Measurements from ENCODE around the gene SCAANT1. TPM values are rescaled to one million over a fixed set of nuclear protein-coding genes. Genes with fewer than 3 reads are reported as not detected.

The SCAANT1 gene
- total and polyA plus RNA-seq, 2 donors (not counting 1 experiment from before 2014, with no cell fraction given): 1.7 TPM; not detected in 1

- no CpG with 5 or more reads among the region's 3 CpGs for WGBS (ENCODE audit: insufficient coverage)
- H3K27me3 ChIP-seq (replicated peaks in 1 of 4; ENCODE audit: control extremely low read depth in 1 of 4, control insufficient read depth in 3 of 4, insufficient read depth in 4 of 4, low read length in 3 of 4): no peaks in the 10 kb centered on the region
- intact Hi-C loops (cut with micrococcal nuclease): no loop called here
- no peak overlapping the region for H3K27ac Mint-ChIP-seq
- ATAC-seq (ENCODE audit: low read depth): no peak
- H3K4me1 ChIP-seq (ENCODE audit: control insufficient read depth in 2 of 2, insufficient read depth in 2 of 2, low read length in 2 of 2): peaks cover 7 to 9% of the 10 kb centered on the region in 2 donors
- H3K36me3 ChIP-seq (replicated peaks in 1 of 2; ENCODE audit: control extremely low read depth in 1 of 2, control insufficient read depth in 1 of 2, extremely low read depth in 1 of 2, insufficient read depth in 2 of 2, low read length in 1 of 2): peaks cover 5 to 17% of the 10 kb centered on the region in 2 experiments
- H3K27ac ChIP-seq (ENCODE audit: low read length in 2 of 2): no peak overlapping the region
- peaks cover 40% of the 10 kb centered on the region for H3K79me2 ChIP-seq (ENCODE audit: control insufficient read depth, insufficient read depth, low read length)
- H3K9me3 Mint-ChIP-seq (ENCODE audit: insufficient read depth): no peaks in the 10 kb centered on the region
- H3K4me2 ChIP-seq (replicated peaks; ENCODE audit: low read depth, low read length, poor library complexity, severe bottlenecking): no peak overlapping the region
- H3K9ac ChIP-seq (ENCODE audit: low read length): no peak overlapping the region
- no peak for DNase-seq
- H3K4me1 Mint-ChIP-seq: peaks cover 43% of the 10 kb centered on the region
- H2AFZ ChIP-seq (ENCODE audit: insufficient read depth, low read depth, low read length, poor library complexity, severe bottlenecking): no peak overlapping the region
- no peaks in the 10 kb centered on the region for H3K9me3 ChIP-seq (ENCODE audit: control extremely low read depth in 1 of 3, control insufficient read depth in 2 of 3, insufficient read depth in 1 of 3, low read length in 2 of 3)
- TF ChIP-seq CTCF (IDR thresholded peaks at IDR 0.05) (no peak), EZH2 (IDR thresholded peaks at IDR 0.05; ENCODE audit: borderline replicate concordance, insufficient read depth, low read depth, low read length, poor library complexity, severe bottlenecking) (no peak)
- H3K4me3 Mint-ChIP-seq: no peak overlapping the region
- POLR2A ChIA-PET: no interaction called here
- no peaks in the 10 kb centered on the region for H4K20me1 ChIP-seq (ENCODE audit: control insufficient read depth, insufficient read depth, low read length, poor library complexity, severe bottlenecking)
- CTCF ChIA-PET: interaction anchor here (1.1 to 1.7 kb wide), 4 partner anchors 13 to 38 kb away, joined by 3 read pairs; no protein-coding TSS in a partner anchor
- H3K27me3 Mint-ChIP-seq: no peaks in the 10 kb centered on the region
- no peak overlapping the region for H3K4me3 ChIP-seq (ENCODE audit: control extremely low read depth in 1 of 5, extremely low read depth in 1 of 5, insufficient read depth in 1 of 5, low read depth in 2 of 5, low read length in 4 of 5)
These were observed 47.0 kb upstream of the SCAANT1 start for GRCh38 chr3:63959146-63959545.

DNA sequence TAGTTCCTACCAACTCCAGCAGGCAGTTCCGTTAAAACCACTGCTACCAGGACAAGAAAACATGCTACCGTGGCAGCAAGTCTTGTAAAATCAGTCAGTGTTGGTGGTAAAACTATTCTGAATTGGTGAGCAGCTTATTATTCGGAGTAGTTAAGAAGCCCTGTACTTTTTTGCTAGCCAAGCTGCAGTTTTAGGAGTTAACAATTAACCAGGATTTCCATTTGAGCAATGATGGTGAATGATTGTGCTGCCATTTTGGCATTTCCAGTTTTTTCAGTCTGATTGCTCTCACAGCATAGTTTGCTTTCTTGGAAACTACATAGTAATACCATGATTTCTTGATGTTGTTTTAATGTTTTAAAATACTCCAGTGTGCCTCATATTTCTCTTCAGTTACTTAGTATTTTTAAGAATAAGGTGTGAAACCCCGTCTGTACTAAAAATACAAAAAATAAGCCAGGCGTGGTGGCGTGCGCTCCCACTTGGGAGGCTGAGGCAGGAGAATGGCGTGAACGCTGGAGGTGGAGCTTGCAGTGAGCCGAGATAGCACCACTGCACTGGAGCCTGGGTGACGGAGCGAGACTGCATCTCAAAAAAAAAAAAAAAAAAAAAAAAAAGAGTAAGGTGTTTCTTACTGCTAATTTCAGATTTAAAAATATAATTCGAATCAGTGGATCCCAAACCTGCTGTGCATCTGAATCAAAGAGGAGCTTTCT lies 43.8 kb upstream of the SCAANT1 start:
- Histone ChIP-seq H3K9ac (ENCODE audit: low read length) (no peak overlapping the region), H3K4me2 (replicated peaks; ENCODE audit: low read depth, low read length, poor library complexity, severe bottlenecking) (no peak overlapping the region), H3K27me3 (replicated peaks in 1 of 4; ENCODE audit: control extremely low read depth in 1 of 4, control insufficient read depth in 3 of 4, insufficient read depth in 4 of 4, low read length in 3 of 4) (no peaks in the 10 kb centered on the region), H4K20me1 (ENCODE audit: control insufficient read depth, insufficient read depth, low read length, poor library complexity, severe bottlenecking) (peaks cover under 1% of the 10 kb centered on the region), H3K9me3 (ENCODE audit: control extremely low read depth in 1 of 3, control insufficient read depth in 2 of 3, insufficient read depth in 1 of 3, low read length in 2 of 3) (no peaks in the 10 kb centered on the region), H3K79me2 (ENCODE audit: control insufficient read depth, insufficient read depth, low read length) (peaks cover 33% of the 10 kb centered on the region), H3K27ac (ENCODE audit: low read length in 2 of 2) (no peak overlapping the region), H2AFZ (ENCODE audit: insufficient read depth, low read depth, low read length, poor library complexity, severe bottlenecking) (no peak overlapping the region), H3K36me3 (replicated peaks in 1 of 2; ENCODE audit: control extremely low read depth in 1 of 2, control insufficient read depth in 1 of 2, extremely low read depth in 1 of 2, insufficient read depth in 2 of 2, low read length in 1 of 2) (peaks cover 4 to 28% of the 10 kb centered on the region in 2 experiments), H3K4me3 (ENCODE audit: control extremely low read depth in 1 of 5, extremely low read depth in 1 of 5, insufficient read depth in 1 of 5, low read depth in 2 of 5, low read length in 4 of 5) (no peak overlapping the region), H3K4me1 (ENCODE audit: control insufficient read depth in 2 of 2, insufficient read depth in 2 of 2, low read length in 2 of 2) (peaks cover 10 to 20% of the 10 kb centered on the region in 2 donors)
- ChIA-PET CTCF (no interaction called here), POLR2A (interaction anchor here (0.5 to 0.7 kb wide), 2 partner anchors 22 to 49 kb away, joined by 4 to 8 read pairs; no protein-coding TSS in a partner anchor)
- peaks cover 52% of the 10 kb centered on the region for H3K4me1 Mint-ChIP-seq
- no peak for TF ChIP-seq EZH2 (IDR thresholded peaks at IDR 0.05; ENCODE audit: borderline replicate concordance, insufficient read depth, low read depth, low read length, poor library complexity, severe bottlenecking)
- TF ChIP-seq CTCF (IDR thresholded peaks at IDR 0.05): no peak
- H3K4me3 Mint-ChIP-seq: no peak overlapping the region
- no peaks in the 10 kb centered on the region for H3K9me3 Mint-ChIP-seq (ENCODE audit: insufficient read depth)
- no peak overlapping the region for H3K27ac Mint-ChIP-seq
- DNase-seq (no peak), ATAC-seq (ENCODE audit: low read depth) (no peak)
- 97% methylated on average over 3 of the region's 13 CpGs for WGBS (ENCODE audit: insufficient coverage)
- no peaks in the 10 kb centered on the region for H3K27me3 Mint-ChIP-seq
- intact Hi-C loops (cut with micrococcal nuclease): no loop called here
